ENCODE data around the gene NR6A1.

Gene NR6A1

DNA sequence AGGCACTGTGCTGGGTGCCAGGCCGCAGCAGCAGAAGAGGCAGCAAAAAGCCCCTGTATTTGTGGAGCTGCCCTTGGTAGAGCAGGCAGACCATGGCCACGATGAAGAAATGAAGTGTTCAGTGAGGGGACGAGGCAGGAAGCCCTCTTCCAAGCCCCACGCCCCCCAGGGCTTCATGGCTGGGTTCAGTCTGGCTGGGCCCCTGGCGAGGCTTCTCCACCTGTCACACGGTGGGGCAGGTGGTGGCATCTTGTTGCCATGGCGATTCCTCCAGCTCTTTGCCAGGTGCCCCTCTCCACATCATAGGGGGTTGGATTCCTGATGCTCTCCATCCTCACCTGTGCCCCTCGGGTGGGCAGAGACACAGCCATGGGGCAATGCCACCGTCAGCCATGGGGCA, 299.4 kb downstream of the NR6A1 start:
- no peak for ATAC-seq
- TF ChIP-seq, protein P1, sequence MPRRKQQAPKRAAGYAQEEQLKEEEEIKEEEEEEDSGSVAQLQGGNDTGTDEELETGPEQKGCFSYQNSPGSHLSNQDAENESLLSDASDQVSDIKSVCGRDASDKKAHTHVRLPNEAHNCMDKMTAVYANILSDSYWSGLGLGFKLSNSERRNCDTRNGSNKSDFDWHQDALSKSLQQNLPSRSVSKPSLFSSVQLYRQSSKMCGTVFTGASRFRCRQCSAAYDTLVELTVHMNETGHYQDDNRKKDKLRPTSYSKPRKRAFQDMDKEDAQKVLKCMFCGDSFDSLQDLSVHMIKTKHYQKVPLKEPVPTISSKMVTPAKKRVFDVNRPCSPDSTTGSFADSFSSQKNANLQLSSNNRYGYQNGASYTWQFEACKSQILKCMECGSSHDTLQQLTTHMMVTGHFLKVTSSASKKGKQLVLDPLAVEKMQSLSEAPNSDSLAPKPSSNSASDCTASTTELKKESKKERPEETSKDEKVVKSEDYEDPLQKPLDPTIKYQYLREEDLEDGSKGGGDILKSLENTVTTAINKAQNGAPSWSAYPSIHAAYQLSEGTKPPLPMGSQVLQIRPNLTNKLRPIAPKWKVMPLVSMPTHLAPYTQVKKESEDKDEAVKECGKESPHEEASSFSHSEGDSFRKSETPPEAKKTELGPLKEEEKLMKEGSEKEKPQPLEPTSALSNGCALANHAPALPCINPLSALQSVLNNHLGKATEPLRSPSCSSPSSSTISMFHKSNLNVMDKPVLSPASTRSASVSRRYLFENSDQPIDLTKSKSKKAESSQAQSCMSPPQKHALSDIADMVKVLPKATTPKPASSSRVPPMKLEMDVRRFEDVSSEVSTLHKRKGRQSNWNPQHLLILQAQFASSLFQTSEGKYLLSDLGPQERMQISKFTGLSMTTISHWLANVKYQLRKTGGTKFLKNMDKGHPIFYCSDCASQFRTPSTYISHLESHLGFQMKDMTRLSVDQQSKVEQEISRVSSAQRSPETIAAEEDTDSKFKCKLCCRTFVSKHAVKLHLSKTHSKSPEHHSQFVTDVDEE (CRISPR knock-in tag; IDR thresholded peaks at IDR 0.05): no peak
- TF ChIP-seq, protein P2, sequence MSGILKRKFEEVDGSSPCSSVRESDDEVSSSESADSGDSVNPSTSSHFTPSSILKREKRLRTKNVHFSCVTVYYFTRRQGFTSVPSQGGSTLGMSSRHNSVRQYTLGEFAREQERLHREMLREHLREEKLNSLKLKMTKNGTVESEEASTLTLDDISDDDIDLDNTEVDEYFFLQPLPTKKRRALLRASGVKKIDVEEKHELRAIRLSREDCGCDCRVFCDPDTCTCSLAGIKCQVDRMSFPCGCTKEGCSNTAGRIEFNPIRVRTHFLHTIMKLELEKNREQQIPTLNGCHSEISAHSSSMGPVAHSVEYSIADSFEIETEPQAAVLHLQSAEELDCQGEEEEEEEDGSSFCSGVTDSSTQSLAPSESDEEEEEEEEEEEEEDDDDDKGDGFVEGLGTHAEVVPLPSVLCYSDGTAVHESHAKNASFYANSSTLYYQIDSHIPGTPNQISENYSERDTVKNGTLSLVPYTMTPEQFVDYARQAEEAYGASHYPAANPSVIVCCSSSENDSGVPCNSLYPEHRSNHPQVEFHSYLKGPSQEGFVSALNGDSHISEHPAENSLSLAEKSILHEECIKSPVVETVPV (CRISPR knock-in tag; IDR thresholded peaks at IDR 0.05): no peak
- TF ChIP-seq, protein P3, sequence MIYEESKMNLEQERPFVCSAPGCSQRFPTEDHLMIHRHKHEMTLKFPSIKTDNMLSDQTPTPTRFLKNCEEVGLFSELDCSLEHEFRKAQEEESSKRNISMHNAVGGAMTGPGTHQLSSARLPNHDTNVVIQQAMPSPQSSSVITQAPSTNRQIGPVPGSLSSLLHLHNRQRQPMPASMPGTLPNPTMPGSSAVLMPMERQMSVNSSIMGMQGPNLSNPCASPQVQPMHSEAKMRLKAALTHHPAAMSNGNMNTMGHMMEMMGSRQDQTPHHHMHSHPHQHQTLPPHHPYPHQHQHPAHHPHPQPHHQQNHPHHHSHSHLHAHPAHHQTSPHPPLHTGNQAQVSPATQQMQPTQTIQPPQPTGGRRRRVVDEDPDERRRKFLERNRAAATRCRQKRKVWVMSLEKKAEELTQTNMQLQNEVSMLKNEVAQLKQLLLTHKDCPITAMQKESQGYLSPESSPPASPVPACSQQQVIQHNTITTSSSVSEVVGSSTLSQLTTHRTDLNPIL (CRISPR knock-in tag; IDR thresholded peaks at IDR 0.05; ENCODE audit: low read depth): no peak
- TF ChIP-seq TCF4 (CRISPR knock-in tag; IDR thresholded peaks at IDR 0.05; ENCODE audit: borderline replicate concordance) (no peak), OSR1 (CRISPR knock-in tag; IDR thresholded peaks at IDR 0.05) (no peak), ZFP3 (CRISPR knock-in tag; IDR thresholded peaks at IDR 0.05) (no peak), ZC3H10 (CRISPR knock-in tag; IDR thresholded peaks at IDR 0.05) (no peak), ARNTL (CRISPR knock-in tag; IDR thresholded peaks at IDR 0.05; ENCODE audit: borderline replicate concordance, low read depth) (no peak), SNAI2 (CRISPR knock-in tag; IDR thresholded peaks at IDR 0.05) (no peak), RARB (CRISPR knock-in tag; IDR thresholded peaks at IDR 0.05) (no peak)

DNA sequence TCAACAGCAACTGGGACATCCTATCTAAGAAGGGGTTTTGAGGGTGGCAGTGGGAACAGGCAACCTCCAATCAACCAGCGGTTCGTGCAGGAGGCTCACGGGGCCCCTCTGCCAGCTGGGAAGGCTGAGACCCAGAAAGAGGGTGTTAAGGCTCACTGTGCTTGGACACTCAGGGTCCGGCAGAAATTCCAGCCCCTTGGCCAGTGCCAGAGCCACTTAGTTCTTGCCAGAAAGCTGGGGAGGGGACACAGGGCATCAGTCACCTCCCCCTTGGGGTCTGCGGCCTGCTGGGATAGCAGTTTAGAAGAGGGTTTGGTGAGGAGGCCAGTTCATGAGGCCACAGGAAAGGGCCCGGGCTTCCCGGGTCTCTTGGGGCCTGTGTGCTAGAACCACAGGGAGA, 300.4 kb downstream of the NR6A1 start:
- TF ChIP-seq CSDC2 (CRISPR knock-in tag; IDR thresholded peaks at IDR 0.05) (no peak), TOX (CRISPR knock-in tag; IDR thresholded peaks at IDR 0.05; ENCODE audit: borderline replicate concordance) (no peak), ARNTL (CRISPR knock-in tag; IDR thresholded peaks at IDR 0.05; ENCODE audit: borderline replicate concordance, low read depth) (no peak)
- ATAC-seq: no peak

DNA sequence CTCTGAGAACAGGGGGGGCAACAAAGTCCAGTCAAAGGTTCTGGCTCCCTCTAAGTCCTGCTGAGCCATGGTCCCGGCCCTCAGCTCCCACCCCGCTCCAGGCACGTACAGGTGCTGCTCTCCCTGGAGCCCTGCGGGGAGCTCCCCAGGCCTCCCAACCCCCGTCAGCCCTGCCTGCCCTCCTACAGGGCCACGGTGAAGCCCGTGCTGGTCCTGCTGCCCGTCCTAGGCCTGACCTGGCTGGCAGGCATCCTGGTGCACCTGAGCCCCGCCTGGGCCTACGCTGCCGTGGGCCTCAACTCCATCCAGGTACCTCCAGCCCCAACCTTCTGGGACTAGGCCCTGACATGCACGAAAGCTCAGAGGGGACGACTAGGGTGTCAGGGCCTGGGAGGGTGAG, 300.8 kb downstream of the NR6A1 start:
- ATAC-seq: no peak

More for the DNA sequence above, 300.8 kb downstream of the NR6A1 start:
- TF ChIP-seq, protein P3 (CRISPR knock-in tag; IDR thresholded peaks at IDR 0.05; ENCODE audit: low read depth): no peak
- no peak for TF ChIP-seq ISL1 (CRISPR knock-in tag; IDR thresholded peaks at IDR 0.05)
- TF ChIP-seq PPARA (CRISPR knock-in tag; IDR thresholded peaks at IDR 0.05; ENCODE audit: borderline replicate concordance): no peak
- no peak for TF ChIP-seq ZFP3 (CRISPR knock-in tag; IDR thresholded peaks at IDR 0.05)
- no peak for TF ChIP-seq OSR1 (CRISPR knock-in tag; IDR thresholded peaks at IDR 0.05)
- TF ChIP-seq ZNF8 (CRISPR knock-in tag; IDR thresholded peaks at IDR 0.05): no peak
- no peak for TF ChIP-seq ZC3H10 (CRISPR knock-in tag; IDR thresholded peaks at IDR 0.05)
- TF ChIP-seq, protein P1 (CRISPR knock-in tag; IDR thresholded peaks at IDR 0.05): no peak
- TF ChIP-seq, protein P4, sequence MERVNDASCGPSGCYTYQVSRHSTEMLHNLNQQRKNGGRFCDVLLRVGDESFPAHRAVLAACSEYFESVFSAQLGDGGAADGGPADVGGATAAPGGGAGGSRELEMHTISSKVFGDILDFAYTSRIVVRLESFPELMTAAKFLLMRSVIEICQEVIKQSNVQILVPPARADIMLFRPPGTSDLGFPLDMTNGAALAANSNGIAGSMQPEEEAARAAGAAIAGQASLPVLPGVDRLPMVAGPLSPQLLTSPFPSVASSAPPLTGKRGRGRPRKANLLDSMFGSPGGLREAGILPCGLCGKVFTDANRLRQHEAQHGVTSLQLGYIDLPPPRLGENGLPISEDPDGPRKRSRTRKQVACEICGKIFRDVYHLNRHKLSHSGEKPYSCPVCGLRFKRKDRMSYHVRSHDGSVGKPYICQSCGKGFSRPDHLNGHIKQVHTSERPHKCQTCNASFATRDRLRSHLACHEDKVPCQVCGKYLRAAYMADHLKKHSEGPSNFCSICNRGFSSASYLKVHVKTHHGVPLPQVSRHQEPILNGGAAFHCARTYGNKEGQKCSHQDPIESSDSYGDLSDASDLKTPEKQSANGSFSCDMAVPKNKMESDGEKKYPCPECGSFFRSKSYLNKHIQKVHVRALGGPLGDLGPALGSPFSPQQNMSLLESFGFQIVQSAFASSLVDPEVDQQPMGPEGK (CRISPR knock-in tag; IDR thresholded peaks at IDR 0.05; ENCODE audit: borderline replicate concordance): no peak
- TF ChIP-seq ZFP30 (CRISPR knock-in tag; IDR thresholded peaks at IDR 0.05): no peak
- no peak for TF ChIP-seq TOX (CRISPR knock-in tag; IDR thresholded peaks at IDR 0.05; ENCODE audit: borderline replicate concordance)
- TF ChIP-seq RARB (CRISPR knock-in tag; IDR thresholded peaks at IDR 0.05): no peak
- no peak for TF ChIP-seq SNAI2 (CRISPR knock-in tag; IDR thresholded peaks at IDR 0.05)

Measured in SK-N-SH treated with all-trans-retinoic acid at 6 μM for 48 hours (cell line).